IMR-90 (cell line): ENCODE measurements around the gene SPRED2. TPM values are rescaled to one million over a fixed set of nuclear protein-coding genes. Genes with fewer than 3 reads are reported as not detected.

ENCODE experiments used
- ATAC-seq: fragments of 200-7000 bp; cut with Tn5 transposase; 2 replicates; pipeline ENCODE4 v1.9.1; 2020; ENCODE audit warnings: low read depth, mild to moderate bottlenecking, moderate library complexity
- BruUV-seq: library from RNA; stranded (reverse); fragments of 400-500 nt; replicated peaks from 2 replicates; lab custom pipeline; 2021; lab: Mats Ljungman, UMichigan
- CTCF ChIA-PET: fragments of 300-600 bp; formaldehyde crosslinking; extraction: SDS; loops from one replicate; lab custom pipeline; 2021; ENCODE audit warnings: antibody characterized with exemption; lab: Yijun Ruan, JAX
- POLR2A ChIA-PET: fragments of 300-600 bp; sonication (Branson Sonifier 250); formaldehyde crosslinking; loops from one replicate; lab custom pipeline; 2022; ENCODE audit warnings: antibody characterized with exemption; ENCODE audit not compliant: unreplicated experiment; lab: Charles Lee
- DNase-seq: peaks from one replicate; pipeline ENCODE4 v3.0.0; 2013
- H2AFZ ChIP-seq: replicated peaks from 2 replicates; pipeline ENCODE3; 2013; ENCODE audit warnings: low read length, mild to moderate bottlenecking; ENCODE audit not compliant: poor library complexity
- H2AK5ac ChIP-seq: 2 replicates; pipeline ENCODE4 v1.6.1; 2013; ENCODE audit warnings: low read depth, low read length, inconsistent platforms
- H2AK9ac ChIP-seq: replicated peaks from 2 replicates; pipeline ENCODE3; 2013; ENCODE audit warnings: mild to moderate bottlenecking, low read depth, low read length, moderate library complexity; ENCODE audit not compliant: poor library complexity
- H2BK120ac ChIP-seq: 2 replicates; pipeline ENCODE4 v1.6.1; 2013; ENCODE audit warnings: low read depth, low read length, inconsistent platforms
- H2BK15ac ChIP-seq: 3 replicates; pipeline ENCODE4 v1.6.1; 2013; ENCODE audit warnings: low read depth, low read length, inconsistent platforms
- H2BK20ac ChIP-seq: 2 replicates; pipeline ENCODE4 v1.6.1; 2013; ENCODE audit warnings: low read depth, mild to moderate bottlenecking, inconsistent platforms, low read length, moderate library complexity
- H2BK5ac ChIP-seq: 2 replicates; pipeline ENCODE4 v1.6.1; 2013; ENCODE audit warnings: mild to moderate bottlenecking, low read depth, low read length, inconsistent platforms; ENCODE audit not compliant: poor library complexity, severe bottlenecking
- H3K14ac ChIP-seq: replicated peaks from 2 replicates; pipeline ENCODE4 v1.6.1; 2013; ENCODE audit warnings: low read depth, low read length, inconsistent platforms
- H3K18ac ChIP-seq: 2 replicates; pipeline ENCODE4 v1.6.1; 2013; ENCODE audit warnings: low read depth, low read length, control low read depth
- H3K23ac ChIP-seq: 2 replicates; pipeline ENCODE4 v1.6.1; 2013; ENCODE audit warnings: low read depth, low read length, inconsistent platforms
- H3K27ac ChIP-seq: 2 replicates; pipeline ENCODE4 v1.5.1; 2013; ENCODE audit warnings: mild to moderate bottlenecking, control low read depth, low read length; ENCODE audit not compliant: insufficient read depth
- H3K27me3 ChIP-seq: 2 replicates; pipeline ENCODE4 v1.6.1; 2013; ENCODE audit warnings: low read length; ENCODE audit not compliant: control insufficient read depth, insufficient read depth
- H3K36me3 ChIP-seq: 2 replicates; pipeline ENCODE4 v1.6.1; 2013; ENCODE audit warnings: low read length, mixed read lengths; ENCODE audit not compliant: control insufficient read depth, insufficient read depth
- H3K4ac ChIP-seq: 2 replicates; pipeline ENCODE4 v1.6.1; 2013; ENCODE audit warnings: low read depth, low read length, inconsistent platforms
- H3K4me1 ChIP-seq: 2 replicates; pipeline ENCODE4 v1.6.1; 2013; ENCODE audit warnings: low read length, mixed read lengths; ENCODE audit not compliant: control insufficient read depth, insufficient read depth
- H3K4me2 ChIP-seq: 2 replicates; pipeline ENCODE4 v1.6.1; 2013; ENCODE audit warnings: low read depth, mild to moderate bottlenecking, control low read depth, low read length, moderate library complexity
- H3K4me3 ChIP-seq: 2 replicates; pipeline ENCODE4 v1.5.1; 2013; ENCODE audit warnings: low read depth, mild to moderate bottlenecking, control low read depth, low read length, moderate library complexity; ENCODE audit not compliant: insufficient read depth
- H3K56ac ChIP-seq: 2 replicates; pipeline ENCODE4 v1.6.1; 2013; ENCODE audit warnings: low read length, inconsistent platforms; ENCODE audit not compliant: insufficient read depth; ENCODE audit errors: extremely low read depth
- H3K79me1 ChIP-seq, 2 experiments: 2 replicates each; pipeline ENCODE4 v1.6.1; 2013; ENCODE audit warnings: low read length in 2 of 2, inconsistent platforms in 1 of 2, low read depth in 1 of 2
- H3K9ac ChIP-seq: 2 replicates; pipeline ENCODE4 v1.6.1; 2013; ENCODE audit warnings: low read depth, low read length, control low read depth
- H3K9me1 ChIP-seq: 2 replicates; pipeline ENCODE4 v1.6.1; 2013; ENCODE audit warnings: low read length, inconsistent platforms; ENCODE audit not compliant: insufficient read depth
- H3K9me3 ChIP-seq: 2 replicates; pipeline ENCODE4 v1.6.1; 2013; ENCODE audit warnings: low read length; ENCODE audit not compliant: control insufficient read depth, insufficient read depth
- H4K20me1 ChIP-seq: 2 replicates; pipeline ENCODE4 v1.6.1; 2013; ENCODE audit warnings: low read length, inconsistent platforms; ENCODE audit not compliant: insufficient read depth
- H4K5ac ChIP-seq: 2 replicates; pipeline ENCODE4 v1.6.1; 2013; ENCODE audit warnings: mild to moderate bottlenecking, low read depth, low read length, control low read depth
- H4K8ac ChIP-seq, 2 experiments: 2 replicates each; pipeline ENCODE4 v1.6.1; 2013; ENCODE audit warnings: low read depth in 2 of 2, low read length in 2 of 2, control low read depth in 1 of 2, inconsistent platforms in 1 of 2
- H4K91ac ChIP-seq: 2 replicates; pipeline ENCODE4 v1.6.1; 2013; ENCODE audit warnings: low read depth, low read length, inconsistent platforms; ENCODE audit not compliant: insufficient read depth
- BHLHE40 ChIP-seq: fragments of 150-350 bp; IDR thresholded peaks from 2 replicates; pipeline ENCODE4 v1.6.1; 2016; ENCODE audit warnings: mild to moderate bottlenecking, low read depth, low read length
- CEBPB ChIP-seq: IDR thresholded peaks from 2 replicates; pipeline ENCODE4 v1.6.1; 2012; ENCODE audit warnings: low read depth, low read length, improper control_type of control experiment
- CHD1 ChIP-seq: IDR thresholded peaks from 2 replicates; pipeline ENCODE4 v1.6.1; 2012; ENCODE audit warnings: low read depth, low read length, improper control_type of control experiment
- CTCF ChIP-seq: conservative IDR thresholded peaks from 2 replicates; pipeline ENCODE4 v1.5.1; 2012; ENCODE audit warnings: mild to moderate bottlenecking, low read depth, low read length, improper control_type of control experiment
- FOS ChIP-seq: fragments of 150-350 bp; IDR thresholded peaks from 2 replicates; pipeline ENCODE4 v1.6.1; 2016; ENCODE audit warnings: low read depth, low read length
- MAFK ChIP-seq: IDR thresholded peaks from 2 replicates; pipeline ENCODE4 v1.6.1; 2012; ENCODE audit warnings: low read depth, low read length, improper control_type of control experiment
- MAZ ChIP-seq: IDR thresholded peaks from 2 replicates; pipeline ENCODE4 v1.6.1; 2012; ENCODE audit warnings: low read depth, mild to moderate bottlenecking, low read length, improper control_type of control experiment, moderate library complexity, borderline replicate concordance
- MXI1 ChIP-seq: IDR thresholded peaks from 2 replicates; pipeline ENCODE4 v1.6.1; 2012; ENCODE audit warnings: low read depth, mild to moderate bottlenecking, low read length, moderate library complexity, borderline replicate concordance
- NFE2L2 ChIP-seq: fragments of 150-350 bp; IDR thresholded peaks from 2 replicates; pipeline ENCODE4 v1.6.1; 2016; ENCODE audit warnings: low read depth, mild to moderate bottlenecking, low read length
- POLR2A ChIP-seq: IDR thresholded peaks from 2 replicates; pipeline ENCODE4 v1.6.1; 2012; ENCODE audit warnings: mild to moderate bottlenecking, low read depth, low read length
- RAD21 ChIP-seq: IDR thresholded peaks from 2 replicates; pipeline ENCODE4 v1.6.1; 2012; ENCODE audit warnings: low read length, improper control_type of control experiment
- RCOR1 ChIP-seq: IDR thresholded peaks from 2 replicates; pipeline ENCODE4 v1.6.1; 2012; ENCODE audit warnings: mild to moderate bottlenecking, low read length, improper control_type of control experiment; ENCODE audit not compliant: insufficient replicate concordance
- RFX5 ChIP-seq: IDR thresholded peaks from 2 replicates; pipeline ENCODE4 v1.8.0; 2012; ENCODE audit warnings: low read depth, mild to moderate bottlenecking, low read length, moderate library complexity
- SMC3 ChIP-seq: fragments of 150-350 bp; IDR thresholded peaks from 2 replicates; pipeline ENCODE4 v1.6.1; 2016; ENCODE audit warnings: low read depth, mild to moderate bottlenecking, antibody characterized with exemption, low read length, moderate library complexity
- USF2 ChIP-seq: fragments of 150-350 bp; IDR thresholded peaks from 2 replicates; pipeline ENCODE4 v1.6.1; 2017; ENCODE audit warnings: mild to moderate bottlenecking, antibody characterized with exemption, low read length, low read depth
- WGBS, 2 experiments: methylation state at CpG; one replicate each; pipeline versions ENCODE4 v1.1.5 to v1.1.7; 2013; ENCODE audit warnings: missing lambda C conversion rate in 2 of 2; ENCODE audit not compliant: insufficient read length in 1 of 2; ENCODE audit errors: extremely low coverage in 2 of 2; 5-methylcytosine and 5-hydroxymethylcytosine counted together
- dilution Hi-C: fragments of 300-500 bp; cut with HindIII; formaldehyde crosslinking; loops from one replicate; pipeline ENCODE4 v1.14.3; 2018; ENCODE audit warnings: low sequenced_read_pairs; ENCODE audit not compliant: unreplicated experiment
- in situ Hi-C: fragments of 300-500 bp; cut with MboI; formaldehyde crosslinking; loops from 3 replicates; pipeline ENCODE4 v1.14.3; 2019; ENCODE audit warnings: low sequenced_read_pairs, inconsistent platforms, mixed read lengths
- intact Hi-C: fragments of 100-400 bp; cut with micrococcal nuclease; formaldehyde crosslinking; loops from 2 replicates; pipeline ENCODE4 v1.10.0; 2022
- polyA plus RNA-seq, 3 experiments: library from polyadenylated mRNA; depleted of rRNA; stranded (reverse); fragments of >200 nt; gene quantifications; 2 replicates each; pipeline ENCODE4 v1.2.3, GENCODE V29; 2012; ENCODE audit warnings: low replicate concordance in 1 of 3
- total RNA-seq: library from RNA; depleted of rRNA; stranded (reverse); fragments of >200 nt; gene quantifications from 2 replicates; pipeline ENCODE4 v1.2.3, GENCODE V29; 2012

The SPRED2 gene
- total and polyA plus RNA-seq, 2 of the 4 experiments (the other 2 are of a cell fraction), result 4.8 to 18.7 TPM

DNA sequence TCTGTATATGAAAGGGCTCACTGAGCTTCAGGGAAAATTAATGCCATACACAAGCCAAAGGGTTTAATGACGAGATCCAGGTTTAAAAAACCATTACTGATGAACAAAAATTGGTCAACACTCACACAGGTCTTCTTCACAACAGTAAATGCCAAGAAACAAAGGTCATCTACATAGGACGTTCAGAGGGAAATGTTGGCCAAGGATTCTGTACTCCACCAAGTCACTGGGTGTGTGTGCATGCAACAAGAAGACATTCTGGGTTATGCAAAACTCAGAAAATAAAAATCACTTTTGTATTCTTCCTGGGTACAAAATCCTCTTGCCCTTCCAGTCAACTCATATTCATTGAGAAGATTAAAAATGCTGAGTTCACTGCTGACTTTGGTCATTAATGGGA lies 126.5 kb downstream of the SPRED2 start:
- H4K91ac ChIP-seq, result no peak overlapping the region
- dilution Hi-C loops, result no loop called here
- intact Hi-C loops, result no loop called here
- no peak overlapping the region for H2BK5ac ChIP-seq
- H3K9me3 ChIP-seq, result no peaks in the 10 kb centered on the region
- no peak overlapping the region for H3K4me3 ChIP-seq
- H3K56ac ChIP-seq, result no peak overlapping the region
- ChIA-PET POLR2A (no interaction called here), CTCF (no interaction called here)
- H2AFZ ChIP-seq, result no peak overlapping the region
- no peak overlapping the region for H3K4ac ChIP-seq
- TF ChIP-seq RFX5 (no peak), CEBPB (no peak), USF2 (no peak), CHD1 (no peak), CTCF (no peak), SMC3 (no peak), MXI1 (no peak), MAZ (no peak), FOS (no peak), BHLHE40 (no peak), POLR2A (no peak), MAFK (no peak), RCOR1 (no peak), NFE2L2 (no peak), RAD21 (no peak)
- H4K5ac ChIP-seq, result no peak overlapping the region
- no peak overlapping the region for H2BK20ac ChIP-seq
- H2BK120ac ChIP-seq, result no peak overlapping the region
- no peak overlapping the region for H2AK5ac ChIP-seq
- H3K4me2 ChIP-seq, result no peak overlapping the region
- peaks cover 0 to 17% of the 10 kb centered on the region in 2 experiments; a peak in 2 of 4 replicates for H3K79me1 ChIP-seq
- H3K14ac ChIP-seq, result no peak overlapping the region
- H2BK15ac ChIP-seq, result no peak overlapping the region
- no peak overlapping the region for H4K8ac ChIP-seq
- DNase-seq, result no peak
- H4K20me1 ChIP-seq, result peaks cover 6% of the 10 kb centered on the region
- no peak overlapping the region for H2AK9ac ChIP-seq
- H3K36me3 ChIP-seq, result peaks cover 7% of the 10 kb centered on the region
- peaks cover 15% of the 10 kb centered on the region for H3K9me1 ChIP-seq
- no peak overlapping the region for H3K27ac ChIP-seq
- no CpG with 5 or more reads among the region's 2 CpGs for WGBS, 2 experiments
- H3K27me3 ChIP-seq, result no peaks in the 10 kb centered on the region
- no TSS peak for BruUV-seq
- H3K4me1 ChIP-seq, result peaks cover 12% of the 10 kb centered on the region
- ATAC-seq, result no peak
- no peak overlapping the region for H3K18ac ChIP-seq
- no peak overlapping the region for H3K9ac ChIP-seq
- in situ Hi-C loops, result no loop called here
- H3K23ac ChIP-seq, result no peak overlapping the region
